ENCODE results near the gene FHL2. TPM values are rescaled to one million over a fixed set of nuclear protein-coding genes. Genes with fewer than 3 reads are reported as not detected.

Gene FHL2
- total RNA-seq, 1 experiment from 2014 or later = 21.1 TPM

DNA sequence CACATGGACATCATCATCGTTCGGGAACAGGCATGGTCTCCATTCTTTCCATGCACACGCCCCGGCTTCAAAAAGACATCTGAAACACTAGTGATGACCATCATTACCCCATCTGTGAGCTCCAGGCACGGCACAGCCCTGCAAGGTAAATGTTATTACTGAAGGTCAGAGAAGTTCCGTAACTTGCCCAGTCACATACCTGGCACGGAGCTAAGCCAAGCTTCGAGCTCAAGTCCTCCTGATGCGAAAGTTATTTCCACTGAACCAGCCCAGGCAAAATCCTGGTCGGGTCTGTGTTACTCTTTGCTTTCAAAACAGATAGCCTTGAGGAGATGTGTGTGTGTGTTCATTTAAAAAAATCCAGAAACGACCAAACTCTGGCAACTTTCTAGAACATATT lies 22.8 kb downstream of the FHL2 start:
- ATAC-seq (no peak), DNase-seq (ENCODE audit: low spot score) (no peak)
- no peaks in the 10 kb centered on the region for H3K27me3 Mint-ChIP-seq (ENCODE audit: low read depth)
- no peaks in the 10 kb centered on the region for H3K9me3 Mint-ChIP-seq
- H3K4me3 Mint-ChIP-seq = no peak overlapping the region
- H3K36me3 Mint-ChIP-seq = peaks cover 10% of the 10 kb centered on the region
- no peak for TF ChIP-seq ELF4 (CRISPR knock-in tag; IDR thresholded peaks at IDR 0.05; ENCODE audit: low read depth)
- TF ChIP-seq NFYB (CRISPR knock-in tag; conservative IDR thresholded peaks at IDR 0.05; ENCODE audit: low read depth) = no peak
- no peak for TF ChIP-seq FOXJ3 (CRISPR knock-in tag; IDR thresholded peaks at IDR 0.05; ENCODE audit: borderline replicate concordance)
- no peak for TF ChIP-seq GRHL2 (CRISPR knock-in tag; IDR thresholded peaks at IDR 0.05; ENCODE audit: insufficient replicate concordance, severe bottlenecking)
- TF ChIP-seq FOXP1 (CRISPR knock-in tag; IDR thresholded peaks at IDR 0.05; ENCODE audit: borderline replicate concordance) = no peak
- TF ChIP-seq, protein P1, sequence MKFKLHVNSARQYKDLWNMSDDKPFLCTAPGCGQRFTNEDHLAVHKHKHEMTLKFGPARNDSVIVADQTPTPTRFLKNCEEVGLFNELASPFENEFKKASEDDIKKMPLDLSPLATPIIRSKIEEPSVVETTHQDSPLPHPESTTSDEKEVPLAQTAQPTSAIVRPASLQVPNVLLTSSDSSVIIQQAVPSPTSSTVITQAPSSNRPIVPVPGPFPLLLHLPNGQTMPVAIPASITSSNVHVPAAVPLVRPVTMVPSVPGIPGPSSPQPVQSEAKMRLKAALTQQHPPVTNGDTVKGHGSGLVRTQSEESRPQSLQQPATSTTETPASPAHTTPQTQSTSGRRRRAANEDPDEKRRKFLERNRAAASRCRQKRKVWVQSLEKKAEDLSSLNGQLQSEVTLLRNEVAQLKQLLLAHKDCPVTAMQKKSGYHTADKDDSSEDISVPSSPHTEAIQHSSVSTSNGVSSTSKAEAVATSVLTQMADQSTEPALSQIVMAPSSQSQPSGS (CRISPR knock-in tag; IDR thresholded peaks at IDR 0.05; ENCODE audit: borderline replicate concordance, low read depth) = no peak
- TF ChIP-seq ETV6 (CRISPR knock-in tag; IDR thresholded peaks at IDR 0.05) = no peak
- TF ChIP-seq, protein P2, sequence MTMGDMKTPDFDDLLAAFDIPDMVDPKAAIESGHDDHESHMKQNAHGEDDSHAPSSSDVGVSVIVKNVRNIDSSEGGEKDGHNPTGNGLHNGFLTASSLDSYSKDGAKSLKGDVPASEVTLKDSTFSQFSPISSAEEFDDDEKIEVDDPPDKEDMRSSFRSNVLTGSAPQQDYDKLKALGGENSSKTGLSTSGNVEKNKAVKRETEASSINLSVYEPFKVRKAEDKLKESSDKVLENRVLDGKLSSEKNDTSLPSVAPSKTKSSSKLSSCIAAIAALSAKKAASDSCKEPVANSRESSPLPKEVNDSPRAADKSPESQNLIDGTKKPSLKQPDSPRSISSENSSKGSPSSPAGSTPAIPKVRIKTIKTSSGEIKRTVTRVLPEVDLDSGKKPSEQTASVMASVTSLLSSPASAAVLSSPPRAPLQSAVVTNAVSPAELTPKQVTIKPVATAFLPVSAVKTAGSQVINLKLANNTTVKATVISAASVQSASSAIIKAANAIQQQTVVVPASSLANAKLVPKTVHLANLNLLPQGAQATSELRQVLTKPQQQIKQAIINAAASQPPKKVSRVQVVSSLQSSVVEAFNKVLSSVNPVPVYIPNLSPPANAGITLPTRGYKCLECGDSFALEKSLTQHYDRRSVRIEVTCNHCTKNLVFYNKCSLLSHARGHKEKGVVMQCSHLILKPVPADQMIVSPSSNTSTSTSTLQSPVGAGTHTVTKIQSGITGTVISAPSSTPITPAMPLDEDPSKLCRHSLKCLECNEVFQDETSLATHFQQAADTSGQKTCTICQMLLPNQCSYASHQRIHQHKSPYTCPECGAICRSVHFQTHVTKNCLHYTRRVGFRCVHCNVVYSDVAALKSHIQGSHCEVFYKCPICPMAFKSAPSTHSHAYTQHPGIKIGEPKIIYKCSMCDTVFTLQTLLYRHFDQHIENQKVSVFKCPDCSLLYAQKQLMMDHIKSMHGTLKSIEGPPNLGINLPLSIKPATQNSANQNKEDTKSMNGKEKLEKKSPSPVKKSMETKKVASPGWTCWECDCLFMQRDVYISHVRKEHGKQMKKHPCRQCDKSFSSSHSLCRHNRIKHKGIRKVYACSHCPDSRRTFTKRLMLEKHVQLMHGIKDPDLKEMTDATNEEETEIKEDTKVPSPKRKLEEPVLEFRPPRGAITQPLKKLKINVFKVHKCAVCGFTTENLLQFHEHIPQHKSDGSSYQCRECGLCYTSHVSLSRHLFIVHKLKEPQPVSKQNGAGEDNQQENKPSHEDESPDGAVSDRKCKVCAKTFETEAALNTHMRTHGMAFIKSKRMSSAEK (CRISPR knock-in tag; IDR thresholded peaks at IDR 0.05; ENCODE audit: borderline replicate concordance) = no peak
- no peak for TF ChIP-seq PRRX2 (CRISPR knock-in tag; IDR thresholded peaks at IDR 0.05)
- TF ChIP-seq ZNF671 (CRISPR knock-in tag; IDR thresholded peaks at IDR 0.05) = no peak
- TF ChIP-seq, protein P3, sequence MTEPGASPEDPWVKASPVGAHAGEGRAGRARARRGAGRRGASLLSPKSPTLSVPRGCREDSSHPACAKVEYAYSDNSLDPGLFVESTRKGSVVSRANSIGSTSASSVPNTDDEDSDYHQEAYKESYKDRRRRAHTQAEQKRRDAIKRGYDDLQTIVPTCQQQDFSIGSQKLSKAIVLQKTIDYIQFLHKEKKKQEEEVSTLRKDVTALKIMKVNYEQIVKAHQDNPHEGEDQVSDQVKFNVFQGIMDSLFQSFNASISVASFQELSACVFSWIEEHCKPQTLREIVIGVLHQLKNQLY (CRISPR knock-in tag; IDR thresholded peaks at IDR 0.05) = no peak
- no peak for TF ChIP-seq FOXP4 (CRISPR knock-in tag; IDR thresholded peaks at IDR 0.05)
- ChIA-PET CTCF (no interaction called here), POLR2A (no interaction called here)
- H3K27ac Mint-ChIP-seq = no peak overlapping the region
- H3K4me1 Mint-ChIP-seq = no peaks in the 10 kb centered on the region

DNA sequence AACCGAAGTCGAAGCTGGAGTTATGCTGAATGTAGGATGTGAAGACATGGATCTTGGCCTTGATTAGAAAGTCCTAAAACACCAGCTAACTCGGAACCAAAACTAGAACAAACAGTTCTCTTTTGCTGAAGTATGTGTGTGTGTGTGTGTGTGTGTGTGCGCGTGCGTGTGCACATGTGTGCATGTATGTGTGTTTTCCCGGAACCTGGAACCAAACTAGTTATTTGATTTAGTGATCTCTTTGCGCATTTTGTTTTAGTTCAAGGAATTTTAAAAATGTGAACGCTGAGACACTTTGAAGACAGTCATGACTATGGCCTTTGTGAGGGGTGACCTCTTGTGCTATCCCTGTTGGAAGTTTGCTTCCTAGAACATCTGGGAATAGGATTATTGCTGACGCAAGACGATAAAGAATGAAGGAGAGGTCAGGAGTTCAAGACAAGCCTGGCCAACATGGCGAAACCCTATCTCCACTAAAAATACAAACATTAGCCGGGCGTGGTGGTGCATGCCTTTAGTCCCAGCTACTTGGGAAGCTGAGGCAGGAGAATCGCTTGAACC lies 23.8 kb downstream of the FHL2 start:
- Mint-ChIP-seq H3K36me3 (peaks cover 10% of the 10 kb centered on the region), H3K9me3 (no peaks in the 10 kb centered on the region), H3K27me3 (ENCODE audit: low read depth) (no peaks in the 10 kb centered on the region), H3K27ac (no peak overlapping the region), H3K4me3 (no peak overlapping the region), H3K4me1 (no peaks in the 10 kb centered on the region)
- ChIA-PET CTCF (interaction anchor here (0.9 kb wide), 1 partner anchor 146 kb away, joined by 3 read pairs; no protein-coding TSS in a partner anchor), POLR2A (no interaction called here)
- ATAC-seq (no peak), DNase-seq (ENCODE audit: low spot score) (no peak)
- TF ChIP-seq TEAD1 (CRISPR knock-in tag; IDR thresholded peaks at IDR 0.05) (no peak), SP1 (CRISPR knock-in tag; conservative IDR thresholded peaks at IDR 0.05) (no peak), FOXK1 (CRISPR knock-in tag; IDR thresholded peaks at IDR 0.05) (no peak), ZNF423 (CRISPR knock-in tag; IDR thresholded peaks at IDR 0.05) (no peak), JUN (CRISPR knock-in tag; IDR thresholded peaks at IDR 0.05) (no peak), PRRX2 (CRISPR knock-in tag; IDR thresholded peaks at IDR 0.05) (no peak), CREM (CRISPR knock-in tag; IDR thresholded peaks at IDR 0.05) (no peak), ZNF219 (CRISPR knock-in tag; IDR thresholded peaks at IDR 0.05; ENCODE audit: borderline replicate concordance) (no peak), E2F5 (CRISPR knock-in tag; IDR thresholded peaks at IDR 0.05) (no peak), GRHL2 (CRISPR knock-in tag; IDR thresholded peaks at IDR 0.05; ENCODE audit: insufficient replicate concordance, severe bottlenecking) (no peak), ZNF416 (CRISPR knock-in tag; IDR thresholded peaks at IDR 0.05) (no peak)
- TF ChIP-seq, protein P3 (CRISPR knock-in tag; IDR thresholded peaks at IDR 0.05) = no peak
- TF ChIP-seq, protein P4, sequence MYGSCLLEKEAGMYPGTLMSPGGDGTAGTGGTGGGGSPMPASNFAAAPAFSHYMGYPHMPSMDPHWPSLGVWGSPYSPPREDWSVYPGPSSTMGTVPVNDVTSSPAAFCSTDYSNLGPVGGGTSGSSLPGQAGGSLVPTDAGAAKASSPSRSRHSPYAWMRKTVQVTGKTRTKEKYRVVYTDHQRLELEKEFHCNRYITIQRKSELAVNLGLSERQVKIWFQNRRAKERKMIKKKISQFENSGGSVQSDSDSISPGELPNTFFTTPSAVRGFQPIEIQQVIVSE (CRISPR knock-in tag; IDR thresholded peaks at IDR 0.05; ENCODE audit: borderline replicate concordance) = no peak

All from WTC11 (cell line).